ENCODE measurements around the gene ASCL2.

GRCh38 chr11:2270322-2271076 is at the start of gene ASCL2:
- TF ChIP-seq, protein P1, sequence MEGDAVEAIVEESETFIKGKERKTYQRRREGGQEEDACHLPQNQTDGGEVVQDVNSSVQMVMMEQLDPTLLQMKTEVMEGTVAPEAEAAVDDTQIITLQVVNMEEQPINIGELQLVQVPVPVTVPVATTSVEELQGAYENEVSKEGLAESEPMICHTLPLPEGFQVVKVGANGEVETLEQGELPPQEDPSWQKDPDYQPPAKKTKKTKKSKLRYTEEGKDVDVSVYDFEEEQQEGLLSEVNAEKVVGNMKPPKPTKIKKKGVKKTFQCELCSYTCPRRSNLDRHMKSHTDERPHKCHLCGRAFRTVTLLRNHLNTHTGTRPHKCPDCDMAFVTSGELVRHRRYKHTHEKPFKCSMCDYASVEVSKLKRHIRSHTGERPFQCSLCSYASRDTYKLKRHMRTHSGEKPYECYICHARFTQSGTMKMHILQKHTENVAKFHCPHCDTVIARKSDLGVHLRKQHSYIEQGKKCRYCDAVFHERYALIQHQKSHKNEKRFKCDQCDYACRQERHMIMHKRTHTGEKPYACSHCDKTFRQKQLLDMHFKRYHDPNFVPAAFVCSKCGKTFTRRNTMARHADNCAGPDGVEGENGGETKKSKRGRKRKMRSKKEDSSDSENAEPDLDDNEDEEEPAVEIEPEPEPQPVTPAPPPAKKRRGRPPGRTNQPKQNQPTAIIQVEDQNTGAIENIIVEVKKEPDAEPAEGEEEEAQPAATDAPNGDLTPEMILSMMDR (IDR thresholded peaks at IDR 0.05; ENCODE audit: low read depth, low read length, poor library complexity, severe bottlenecking) = no peak
- no peak for TF ChIP-seq EZH2phosphoT487 (IDR thresholded peaks at IDR 0.05; ENCODE audit: borderline replicate concordance, low read length)
